ENCODE results near the gene OR2A5.

GRCh38 chr7:144037414-144038035 lies 11.2 kb upstream of the OR2A5 start:
- TF ChIP-seq FOSL1 (IDR thresholded peaks at IDR 0.05; ENCODE audit: insufficient read depth, low read depth, low read length) (no peak), EGR1 (IDR thresholded peaks at IDR 0.05; ENCODE audit: borderline replicate concordance, low read depth, low read length) (no peak), CEBPB (IDR thresholded peaks at IDR 0.05; ENCODE audit: low read depth, low read length) (no peak), CHD2 (IDR thresholded peaks at IDR 0.05; ENCODE audit: low read length) (no peak), EP300 (IDR thresholded peaks at IDR 0.05; ENCODE audit: borderline replicate concordance in 1 of 2, low read depth in 2 of 2, low read length in 2 of 2) (no peak), CTCF (IDR thresholded peaks at IDR 0.05; ENCODE audit: control extremely low read depth in 1 of 3, insufficient read depth in 1 of 3, low read depth in 1 of 3, low read length in 3 of 3) (no peak), ATF3 (IDR thresholded peaks at IDR 0.05; ENCODE audit: insufficient read depth, low read depth, low read length) (no peak)

Measured in H1 (cell line).